Activated CD8-positive, alpha-beta T cell treated with anti-CD3 and anti-CD28 coated beads for 36 hours (primary cell): Measurements from ENCODE around the gene HSDL1. TPM values are rescaled to one million over a fixed set of nuclear protein-coding genes. Genes with fewer than 3 reads are reported as not detected.
"Not testable (repeated sequence)": the region's sequence is repeated elsewhere in the genome, so short reads cannot be mapped to it uniquely, and the experiment has no call there.

Experiments used
- ATAC-seq: fragments of 200-7000 bp; cut with Tn5 transposase; one replicate; pipeline ENCODE4 v1.10.0; 2021; ENCODE audit warnings: mild to moderate bottlenecking, moderate library complexity
- CTCF ChIA-PET: fragments of 350-600 bp; sonication (Branson Sonifier 250); formaldehyde crosslinking; loops from one replicate; lab custom pipeline; 2021; ENCODE audit warnings: antibody characterized with exemption; lab: Charles Lee
- POLR2A ChIA-PET: fragments of 350-600 bp; sonication (Branson Sonifier 250); formaldehyde crosslinking; loops from one replicate; lab custom pipeline; 2021; ENCODE audit warnings: antibody characterized with exemption; lab: Charles Lee
- DNase-seq: peaks from one replicate; pipeline ENCODE4 v3.0.0-alpha.2; 2020
- H3K27ac Mint-ChIP-seq: one replicate; pipeline ENCODE4 v1.8.0; 2021; ENCODE audit warnings: mild to moderate bottlenecking, mixed read lengths
- H3K27me3 Mint-ChIP-seq: one replicate; pipeline ENCODE4 v1.8.0; 2021; ENCODE audit warnings: mixed read lengths
- H3K36me3 Mint-ChIP-seq: one replicate; pipeline ENCODE4 v1.8.0; 2021; ENCODE audit warnings: low read depth, mixed read lengths
- H3K4me1 Mint-ChIP-seq: one replicate; pipeline ENCODE4 v1.8.0; 2021; ENCODE audit warnings: low read depth, mixed read lengths
- H3K4me3 Mint-ChIP-seq: one replicate; pipeline ENCODE4 v1.8.0; 2021; ENCODE audit warnings: mild to moderate bottlenecking, moderate library complexity, mixed read lengths
- H3K9me3 Mint-ChIP-seq: one replicate; pipeline ENCODE4 v1.8.0; 2021; ENCODE audit warnings: mixed read lengths
- CTCF ChIP-seq: fragments of 200-600 bp; IDR thresholded peaks from one replicate; pipeline ENCODE4 v1.8.0; 2022; ENCODE audit warnings: antibody characterized with exemption, mild to moderate bottlenecking
- intact Hi-C: fragments of 100-400 bp; cut with micrococcal nuclease; formaldehyde crosslinking; loops from one replicate; pipeline ENCODE4 v1.10.0; 2022
- total RNA-seq, 2 experiments: library from RNA; stranded (reverse); gene quantifications; one replicate each; pipeline ENCODE4 v1.2.3, GENCODE V29; 2021

Gene HSDL1
- total RNA-seq, 2 experiments from 2014 or later = 11.1 to 11.8 TPM

DNA sequence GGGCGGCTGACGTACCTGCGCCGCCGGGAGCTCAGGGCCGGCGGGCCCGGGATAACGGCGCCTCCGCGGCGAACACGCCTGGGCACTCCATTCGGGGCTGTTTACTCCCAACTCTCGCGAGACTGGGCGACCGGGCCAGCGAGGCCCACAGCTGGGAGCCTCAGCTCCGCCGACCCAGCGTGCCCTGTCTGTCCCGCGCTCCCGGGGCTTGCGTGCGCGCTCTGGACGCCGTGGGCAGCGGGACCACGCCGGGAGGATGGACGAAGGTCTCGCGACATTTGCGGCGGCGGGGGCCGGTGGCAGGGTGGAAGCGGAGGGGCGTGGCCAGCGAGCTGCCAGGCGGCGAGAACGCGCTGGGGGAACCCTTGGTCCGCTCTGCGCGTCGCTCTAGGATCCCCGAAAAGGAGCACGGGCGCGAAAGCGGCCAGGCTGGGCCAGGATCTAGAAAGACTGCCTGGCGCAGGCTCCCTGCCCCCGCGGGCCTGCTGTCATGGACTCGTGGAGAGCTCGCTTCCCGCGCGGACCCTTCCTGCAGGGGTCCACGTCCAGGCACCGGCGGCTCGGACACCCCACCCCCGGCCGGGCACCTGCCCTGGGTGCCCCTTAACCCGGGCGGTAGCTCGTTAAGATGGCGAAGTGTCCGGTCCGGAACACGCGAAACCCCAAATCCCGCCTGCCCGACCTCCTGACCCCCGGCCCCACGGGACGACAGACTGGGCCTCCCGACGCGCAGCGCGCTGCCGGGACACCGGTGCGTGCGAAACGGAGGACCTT, 28.1 kb downstream of the HSDL1 start, which contains the start of gene MBTPS1:
Gene MBTPS1 (minus strand): TSS at position 223 of the 774 bp plus-strand sequence. CDS start 15,159 bp downstream, outside the sequence.
- no peaks in the 10 kb centered on the region for H3K27me3 Mint-ChIP-seq
- peaks cover 26% of the 10 kb centered on the region for H3K4me1 Mint-ChIP-seq
- ATAC-seq = peak; percentile 92
- peak; percentile 4 for TF ChIP-seq CTCF
- ChIA-PET CTCF (interaction anchor here (0.7 to 6.1 kb wide), 14 partner anchors 13 to 160 kb away, joined by 3 to 40 read pairs (median 6); partner anchors contain the start of genes DNAAF1, HSDL1 and TAF1C), POLR2A (interaction anchor here (0.6 to 3.5 kb wide), 27 partner anchors 11 to 397 kb away, joined by 3 to 26 read pairs (median 5); partner anchors contain the start of genes DNAAF1, HSDL1 and TAF1C)
- DNase-seq = peak; percentile 98
- peak within 1 kb of the TSS; percentile 94 for H3K4me3 Mint-ChIP-seq
- intact Hi-C loops = no loop called here
- no peaks in the 10 kb centered on the region for H3K9me3 Mint-ChIP-seq
- H3K36me3 Mint-ChIP-seq = peaks cover 7% of the 10 kb centered on the region
- H3K27ac Mint-ChIP-seq = peak within 1 kb of the TSS; percentile 95

GRCh38 chr16:84115919-84116719, 28.9 kb downstream of the HSDL1 start:
- peak; percentile 48 for TF ChIP-seq CTCF
- intact Hi-C loops = no loop called here
- ChIA-PET POLR2A (interaction anchor here (0.7 to 3.5 kb wide), 17 partner anchors 10 to 398 kb away, joined by 3 to 26 read pairs (median 5); partner anchors contain the start of genes DNAAF1, HSDL1 and TAF1C), CTCF (interaction anchor here (0.7 to 6.1 kb wide), 12 partner anchors 12 to 159 kb away, joined by 3 to 40 read pairs (median 9); partner anchors contain the start of genes DNAAF1, HSDL1 and TAF1C)
- Mint-ChIP-seq H3K4me1 (peaks cover 33% of the 10 kb centered on the region), H3K4me3 (peak overlapping the region; percentile 94), H3K9me3 (no peaks in the 10 kb centered on the region), H3K36me3 (peaks cover 5% of the 10 kb centered on the region), H3K27me3 (no peaks in the 10 kb centered on the region), H3K27ac (peak overlapping the region; percentile 87)
- peak; percentile 40 for ATAC-seq
- DNase-seq = peak; percentile 73

GRCh38 chr16:84111949-84112348, 33.0 kb downstream of the HSDL1 start:
- H3K4me3 Mint-ChIP-seq, H3K27ac Mint-ChIP-seq, H3K27me3 Mint-ChIP-seq, H3K36me3 Mint-ChIP-seq, ATAC-seq, intact Hi-C loops, H3K9me3 Mint-ChIP-seq: not testable (repeated sequence)
- H3K4me1 Mint-ChIP-seq = peaks cover 50% of the 10 kb centered on the region
- POLR2A ChIA-PET = interaction anchor here (1.1 kb wide), 1 partner anchor 33 kb away, joined by 3 read pairs; the partner anchor contains the start of genes DNAAF1 and HSDL1
- peak; percentile 54 for DNase-seq
- CTCF ChIA-PET = interaction anchor here (0.9 to 1.4 kb wide), 3 partner anchors 11 to 156 kb away, joined by 3 to 4 read pairs (median 3); no protein-coding TSS in a partner anchor

DNA sequence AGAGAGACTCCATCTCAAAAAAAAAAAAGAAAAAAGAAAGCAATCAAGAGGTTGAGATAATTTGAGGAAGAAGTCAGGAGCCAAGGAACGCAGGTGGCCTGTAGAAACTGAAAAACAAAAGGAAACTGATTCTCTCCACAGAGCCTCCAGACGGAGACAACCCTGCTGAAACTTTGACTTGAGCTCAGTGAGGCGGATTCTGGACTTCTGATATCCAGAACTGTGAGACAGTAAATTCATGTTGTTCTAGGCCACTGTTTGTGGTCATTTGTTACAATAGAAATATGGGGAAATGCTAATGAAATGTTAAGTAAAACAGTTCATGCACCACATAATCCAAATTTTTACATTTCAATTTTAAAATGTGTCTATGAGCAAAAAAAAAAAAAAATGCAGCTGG, 33.5 kb downstream of the HSDL1 start:
- Mint-ChIP-seq H3K27ac (no peak overlapping the region), H3K27me3 (no peaks in the 10 kb centered on the region), H3K4me1 (peaks cover 55% of the 10 kb centered on the region), H3K36me3 (peaks cover 4% of the 10 kb centered on the region), H3K4me3 (no peak overlapping the region), H3K9me3 (no peaks in the 10 kb centered on the region)
- TF ChIP-seq CTCF = no peak
- ChIA-PET POLR2A (interaction anchor here (1.1 kb wide), 1 partner anchor 34 kb away, joined by 3 read pairs; the partner anchor contains the start of genes DNAAF1 and HSDL1), CTCF (interaction anchor here (0.9 to 1.4 kb wide), 3 partner anchors 11 to 155 kb away, joined by 3 to 4 read pairs (median 3); no protein-coding TSS in a partner anchor)
- intact Hi-C loops = no loop called here
- DNase-seq (no peak), ATAC-seq (no peak)

DNA sequence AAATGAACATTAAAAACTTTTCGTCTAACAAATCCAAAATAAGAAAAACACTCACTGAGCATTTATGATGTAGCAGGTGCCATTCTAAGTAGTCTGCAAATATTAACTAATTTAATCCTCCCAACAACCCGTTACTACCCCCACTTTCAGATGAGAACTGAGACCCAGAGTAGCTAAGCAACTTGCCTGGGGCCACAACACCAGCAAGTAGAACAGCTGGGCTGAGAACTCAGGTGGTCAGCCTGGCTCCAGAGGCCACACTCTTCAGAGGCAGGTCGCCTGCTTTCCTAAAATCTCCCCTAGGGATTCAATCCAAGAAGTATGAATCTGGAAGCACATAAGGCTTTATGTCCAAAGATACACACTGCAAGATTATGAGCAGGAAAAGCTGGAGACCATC, 34.5 kb downstream of the HSDL1 start:
- no peak overlapping the region for H3K4me3 Mint-ChIP-seq
- no peak for ATAC-seq
- CTCF ChIA-PET = interaction anchor here (0.9 to 1.9 kb wide), 4 partner anchors 10 to 154 kb away, joined by 3 to 7 read pairs (median 4); partner anchors contain the start of gene TAF1C
- intact Hi-C loops = no loop called here
- POLR2A ChIA-PET = interaction anchor here (1.1 kb wide), 1 partner anchor 13 kb away, joined by 3 read pairs; no protein-coding TSS in a partner anchor
- H3K27ac Mint-ChIP-seq = peak overlapping the region; percentile 31
- peaks cover 2% of the 10 kb centered on the region for H3K36me3 Mint-ChIP-seq
- no peaks in the 10 kb centered on the region for H3K27me3 Mint-ChIP-seq
- TF ChIP-seq CTCF = no peak
- H3K9me3 Mint-ChIP-seq = no peaks in the 10 kb centered on the region
- peaks cover 59% of the 10 kb centered on the region for H3K4me1 Mint-ChIP-seq
- DNase-seq = no peak
